HG03066 (cell line): ENCODE results near the gene ITGA6.

Experiments used
- ATAC-seq: cut with Tn5 transposase; IDR thresholded peaks from one replicate; pipeline ENCODE4 v1.9.1; 2021; ENCODE audit warnings: low read depth; ENCODE audit not compliant: unreplicated experiment

Gene ITGA6

DNA sequence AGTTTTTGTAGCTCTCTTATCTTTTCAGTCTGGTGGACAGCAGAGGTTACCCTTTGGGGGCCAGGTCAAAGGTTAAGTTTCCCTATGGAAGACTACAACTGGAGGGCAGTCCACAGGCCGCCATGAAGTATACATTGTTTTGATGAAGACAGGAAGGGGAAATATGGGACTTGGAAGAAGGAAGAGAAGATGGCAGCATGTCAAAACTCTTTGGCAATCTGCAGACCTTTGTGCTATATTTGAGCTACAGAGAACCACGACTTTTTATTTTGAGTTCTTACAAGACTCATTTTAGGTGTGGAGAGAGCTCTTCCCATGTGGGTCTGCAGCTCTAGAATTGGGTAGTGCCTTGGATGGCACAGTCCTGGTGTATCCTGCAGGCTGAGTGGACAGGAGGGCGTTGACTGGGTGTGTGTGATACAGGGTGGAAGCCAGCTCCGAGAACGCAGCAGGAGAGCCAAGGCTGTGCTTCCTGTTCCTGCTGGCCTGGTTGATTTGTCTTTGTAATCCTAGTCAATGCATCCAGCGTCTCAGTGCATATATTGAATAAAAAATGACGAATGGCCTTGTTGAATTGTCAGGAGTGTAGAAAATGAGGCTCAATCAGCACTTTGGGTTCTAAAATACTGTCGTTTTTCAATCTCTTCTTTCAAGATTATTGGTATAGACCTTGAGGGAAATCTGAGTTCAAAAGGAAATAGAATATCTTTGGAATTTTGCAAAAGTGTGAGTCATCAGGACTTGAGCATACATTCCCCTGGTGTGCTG, 11.5 kb downstream of the ITGA6 start:
- no peak for ATAC-seq

DNA sequence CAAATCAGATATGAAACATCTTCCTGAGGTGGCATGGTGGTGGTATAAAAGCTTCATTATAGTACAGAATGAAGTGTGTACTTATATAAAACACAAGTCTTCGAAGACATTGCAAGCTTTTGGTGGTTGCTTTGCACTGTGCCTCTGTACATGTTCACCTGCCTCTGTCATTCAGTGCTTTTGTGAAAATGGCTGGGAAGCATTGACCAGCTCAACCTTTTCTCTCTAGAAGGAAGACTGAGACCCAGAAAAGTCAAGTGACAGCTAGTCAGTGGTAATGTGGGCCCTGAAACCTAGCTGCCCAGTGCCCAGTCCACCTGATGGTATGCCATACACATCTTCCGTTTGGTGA, 12.1 kb downstream of the ITGA6 start:
- ATAC-seq = no peak

DNA sequence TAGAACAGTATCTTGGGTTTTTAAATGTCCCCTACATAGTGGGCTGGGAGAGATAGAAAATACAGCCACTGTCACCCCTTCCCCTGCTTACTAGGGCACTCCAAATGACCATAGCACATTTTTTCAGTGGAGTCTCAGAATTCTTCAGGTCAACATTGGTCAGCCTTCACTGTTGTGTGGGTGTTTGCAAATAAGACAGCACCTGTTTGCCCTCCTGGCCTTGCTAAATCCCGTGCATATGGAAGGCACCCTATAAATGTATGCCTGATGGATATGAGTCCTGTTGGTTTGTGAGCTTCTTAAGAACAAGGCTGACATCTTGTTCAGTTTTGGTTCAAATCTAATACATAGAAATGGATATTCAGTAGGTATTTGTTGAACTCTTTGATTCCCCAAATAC, 12.5 kb downstream of the ITGA6 start:
- no peak for ATAC-seq

DNA sequence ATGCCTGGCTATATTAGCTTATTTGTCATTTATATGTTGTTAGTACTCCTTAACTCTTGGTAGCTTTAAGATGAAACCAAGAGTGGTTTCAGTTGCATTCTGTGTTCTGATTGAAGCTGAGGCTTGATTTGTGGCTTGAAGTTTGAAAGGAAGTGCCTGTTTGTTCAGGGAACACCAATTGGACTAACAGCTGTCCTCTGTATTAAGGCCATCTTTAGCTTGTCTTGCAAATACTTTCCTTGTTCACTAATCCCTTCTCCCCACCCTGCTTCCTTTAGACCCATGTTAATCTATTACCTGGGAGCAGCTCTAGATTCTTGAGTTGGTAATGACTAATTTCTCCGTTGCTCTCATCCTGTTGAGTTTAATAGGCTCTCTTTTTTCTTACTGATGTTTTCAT, 13.4 kb downstream of the ITGA6 start:
- ATAC-seq = no peak

DNA sequence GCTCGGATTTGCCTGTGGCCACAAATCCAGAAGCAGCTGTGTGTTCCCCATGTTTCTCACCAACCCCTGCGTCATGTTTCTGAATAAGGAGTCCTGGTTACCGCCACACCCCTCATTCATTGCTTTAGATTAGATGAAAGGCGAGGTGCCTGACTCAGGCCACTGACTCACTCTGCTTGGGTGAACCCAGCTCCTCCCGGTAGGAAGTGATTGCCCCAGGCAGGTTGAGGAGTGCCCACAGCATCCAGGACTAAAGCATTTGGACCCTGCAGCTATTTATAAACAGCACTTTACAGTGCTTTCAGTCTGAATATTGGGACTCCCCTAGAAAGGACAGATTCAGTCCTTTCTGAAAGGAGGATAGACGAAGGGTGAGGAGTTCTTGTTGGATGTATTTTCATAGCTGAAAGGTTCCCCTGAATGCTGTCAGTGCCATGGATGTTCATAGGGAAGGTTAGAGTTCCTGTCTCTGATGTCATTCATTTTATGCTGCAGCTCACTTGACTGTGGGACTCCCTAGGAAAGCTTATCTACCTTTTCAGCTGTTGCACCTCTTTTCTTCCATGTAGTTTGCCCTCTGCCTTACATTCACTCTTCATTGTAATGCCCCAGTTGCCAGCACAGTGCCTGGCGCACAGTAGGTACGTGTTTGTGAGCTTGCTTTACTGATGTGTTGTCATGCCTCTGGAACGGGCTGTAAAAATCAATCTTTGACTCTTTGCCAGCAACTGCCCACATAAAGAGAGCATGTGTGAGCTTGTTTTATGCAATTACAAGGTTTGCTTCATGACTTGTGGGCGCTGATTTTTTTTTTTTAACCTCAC, 14.9 kb downstream of the ITGA6 start:
- ATAC-seq = no peak

DNA sequence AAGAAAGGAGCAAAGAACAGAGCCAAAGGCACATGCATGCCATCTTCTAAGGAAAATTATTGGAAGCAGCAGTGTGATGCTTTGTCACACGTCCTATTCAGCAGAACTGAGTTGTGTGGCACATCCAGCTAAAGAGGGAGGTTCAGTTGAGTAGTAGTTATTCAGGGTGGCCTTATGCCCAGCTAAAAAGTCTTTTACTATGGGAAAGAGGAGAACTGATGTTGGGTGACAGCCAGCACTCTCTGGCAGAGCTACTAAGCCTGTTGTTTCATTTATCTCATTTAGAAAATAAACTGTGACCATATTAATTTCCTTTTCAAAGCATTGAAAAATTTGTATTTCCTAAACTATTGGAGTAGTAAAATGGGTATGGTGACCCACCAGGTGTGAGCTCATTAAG, 18.5 kb downstream of the ITGA6 start:
- no peak for ATAC-seq

DNA sequence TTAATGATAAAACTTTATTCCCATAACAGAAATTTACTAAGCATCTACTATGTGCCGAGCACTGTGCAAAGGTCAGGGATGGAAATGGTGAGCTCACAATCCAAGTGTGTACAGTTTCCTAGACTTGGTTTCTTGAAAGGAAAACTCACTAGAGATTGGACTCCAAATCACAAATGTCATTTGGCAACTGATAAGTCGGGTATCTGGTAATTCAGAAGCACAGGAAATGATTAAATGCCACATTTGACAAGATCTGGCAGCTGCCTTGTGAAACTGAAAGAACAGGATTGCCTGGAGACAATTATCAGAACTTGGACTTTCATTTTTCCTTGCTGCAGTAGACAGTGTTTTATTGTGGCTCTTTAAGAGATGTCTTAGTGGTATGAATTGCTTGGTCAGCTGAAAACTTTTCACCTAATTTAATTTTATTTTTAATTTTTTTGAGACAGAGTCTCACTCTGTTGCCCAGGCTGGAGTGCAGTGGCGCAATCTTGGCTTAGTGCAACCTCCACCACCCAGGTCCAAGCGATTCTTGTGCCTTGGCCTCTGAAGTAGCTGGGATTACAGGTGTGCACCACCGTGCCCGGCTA, 19.2 kb downstream of the ITGA6 start:
- no peak for ATAC-seq

DNA sequence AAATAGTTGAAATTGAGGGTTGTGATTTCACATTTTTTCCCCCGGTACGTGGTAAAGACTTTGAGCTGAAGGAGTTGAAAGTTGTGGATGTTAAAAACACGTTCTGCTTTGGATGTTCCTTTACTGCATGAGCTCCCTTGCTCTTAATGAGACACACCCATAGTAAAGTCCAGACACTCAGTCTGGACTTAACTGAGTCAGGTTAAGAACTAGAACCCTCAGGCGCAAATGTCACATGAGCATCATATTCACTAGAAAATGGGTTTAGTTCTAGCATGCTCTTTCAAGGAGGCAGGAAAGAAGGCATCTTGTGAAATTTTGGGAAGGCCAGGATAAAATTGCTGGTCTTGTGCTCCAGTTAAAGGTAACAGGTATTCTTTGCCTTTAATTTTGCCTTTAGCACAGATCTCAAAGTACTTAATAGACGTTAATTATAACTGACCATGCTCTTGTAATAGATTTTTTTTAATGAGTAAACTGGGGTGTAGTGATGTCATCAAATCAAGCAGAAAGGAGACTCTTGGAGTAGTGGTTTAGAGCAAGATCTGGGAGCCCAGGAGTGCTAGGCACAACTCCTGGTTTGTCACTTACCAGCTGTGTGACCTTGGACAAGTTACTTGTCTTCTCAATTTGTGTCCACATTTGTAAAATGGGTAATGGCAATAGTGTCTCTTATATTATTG, 20.6 kb downstream of the ITGA6 start:
- no peak for ATAC-seq

DNA sequence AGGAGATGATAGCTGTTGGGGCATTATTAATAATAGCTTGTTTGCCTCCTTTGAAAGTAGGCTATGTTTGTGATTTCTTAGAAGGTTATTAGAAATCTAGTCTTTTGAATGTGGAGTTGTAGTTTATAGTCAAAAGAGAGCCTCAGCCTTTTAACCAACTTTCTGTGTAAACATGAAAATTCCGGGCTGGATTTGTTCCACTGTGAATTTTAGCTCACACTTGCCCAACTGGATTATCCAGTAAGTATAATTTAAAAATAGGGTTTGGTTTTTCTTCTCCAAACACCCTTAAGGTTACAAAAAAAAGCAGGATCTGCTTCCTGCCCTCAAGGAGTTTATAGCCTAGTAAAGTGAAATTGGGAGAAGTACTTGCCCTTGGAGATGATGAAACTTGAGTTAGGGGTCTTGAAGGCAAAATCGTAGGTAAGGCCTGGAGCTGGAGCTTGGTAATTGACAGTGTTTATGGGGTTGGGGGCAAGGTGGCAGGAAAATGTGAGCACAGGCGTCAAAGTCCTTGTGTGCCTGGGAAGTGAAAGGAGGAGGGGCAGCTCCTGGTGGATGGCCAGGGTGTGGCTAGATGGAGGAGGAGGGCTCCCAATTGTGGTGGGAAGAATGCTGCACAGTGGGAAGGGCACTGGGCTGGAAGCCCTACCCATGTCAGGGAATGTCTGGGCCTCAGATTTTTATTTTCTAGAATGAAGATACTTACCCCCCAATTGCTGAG, 21.3 kb downstream of the ITGA6 start:
- ATAC-seq = no peak

DNA sequence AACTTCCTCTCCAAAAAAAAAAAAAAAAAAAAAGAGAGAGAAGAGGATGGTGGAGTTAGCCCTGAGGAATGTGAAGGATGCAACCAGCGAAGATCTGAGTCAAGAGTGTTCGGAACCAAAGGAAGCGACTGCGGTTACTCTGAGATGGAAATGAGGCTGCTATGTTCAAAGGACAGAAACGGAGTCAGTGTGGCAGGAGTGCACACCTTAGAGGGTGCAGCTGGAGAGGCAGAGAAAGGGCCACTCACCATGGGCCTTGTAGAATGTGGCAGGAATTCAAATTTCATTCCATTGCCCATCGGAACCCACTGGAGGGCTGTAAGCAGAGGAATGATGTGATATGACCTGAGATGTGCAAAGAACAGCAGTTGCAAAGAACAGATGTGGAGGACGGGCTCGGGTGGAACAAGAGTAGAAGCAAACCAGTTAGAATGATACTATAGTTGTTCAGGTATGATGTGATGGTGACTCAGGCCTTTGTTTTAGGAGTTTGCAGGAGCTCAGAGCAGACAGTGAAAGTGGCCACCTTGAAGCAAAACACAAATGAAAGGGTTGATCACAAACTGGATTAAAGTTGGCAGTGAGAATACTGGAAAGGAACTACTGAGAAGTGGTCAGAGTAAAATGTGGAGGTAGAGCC, 22.6 kb downstream of the ITGA6 start:
- ATAC-seq = no peak

DNA sequence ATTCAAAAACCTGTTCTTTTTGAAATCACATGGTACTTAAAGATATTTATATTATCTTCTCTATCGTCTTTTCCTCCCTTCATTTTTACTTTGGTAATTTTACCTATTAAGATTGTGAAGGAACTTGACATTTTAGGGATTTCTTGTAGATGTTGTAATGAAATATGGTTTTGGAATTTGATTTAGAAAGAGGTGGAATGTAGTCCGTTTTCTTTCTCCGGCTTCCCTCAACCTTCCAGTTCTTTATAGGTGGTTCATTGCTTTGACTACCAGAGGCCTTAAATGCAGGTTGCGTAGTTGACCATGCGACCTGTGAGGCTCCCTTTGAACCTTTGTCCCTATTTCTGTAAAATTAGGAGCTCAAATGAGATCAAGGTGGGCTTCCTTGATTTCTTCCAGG, 24.5 kb downstream of the ITGA6 start:
- ATAC-seq = no peak

DNA sequence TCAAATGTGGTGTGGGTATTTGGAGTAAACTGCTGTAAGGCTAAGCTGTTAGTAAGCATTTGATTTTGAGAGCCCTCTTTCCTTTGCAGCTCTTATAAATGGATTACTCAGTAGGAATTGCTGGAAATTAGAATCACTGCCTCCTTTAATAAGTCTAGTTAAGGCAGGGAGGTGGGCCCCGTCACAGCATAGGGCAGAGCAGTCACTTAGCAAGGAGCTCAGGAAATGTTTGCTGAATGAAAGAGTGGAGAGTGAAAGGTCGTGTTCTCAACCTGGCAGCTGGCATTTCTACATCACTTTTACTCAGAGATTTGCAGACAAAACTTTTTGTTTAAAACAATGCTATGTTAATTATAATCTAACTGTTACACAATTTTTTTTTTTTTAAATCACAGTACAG, 25.5 kb downstream of the ITGA6 start:
- no peak for ATAC-seq

DNA sequence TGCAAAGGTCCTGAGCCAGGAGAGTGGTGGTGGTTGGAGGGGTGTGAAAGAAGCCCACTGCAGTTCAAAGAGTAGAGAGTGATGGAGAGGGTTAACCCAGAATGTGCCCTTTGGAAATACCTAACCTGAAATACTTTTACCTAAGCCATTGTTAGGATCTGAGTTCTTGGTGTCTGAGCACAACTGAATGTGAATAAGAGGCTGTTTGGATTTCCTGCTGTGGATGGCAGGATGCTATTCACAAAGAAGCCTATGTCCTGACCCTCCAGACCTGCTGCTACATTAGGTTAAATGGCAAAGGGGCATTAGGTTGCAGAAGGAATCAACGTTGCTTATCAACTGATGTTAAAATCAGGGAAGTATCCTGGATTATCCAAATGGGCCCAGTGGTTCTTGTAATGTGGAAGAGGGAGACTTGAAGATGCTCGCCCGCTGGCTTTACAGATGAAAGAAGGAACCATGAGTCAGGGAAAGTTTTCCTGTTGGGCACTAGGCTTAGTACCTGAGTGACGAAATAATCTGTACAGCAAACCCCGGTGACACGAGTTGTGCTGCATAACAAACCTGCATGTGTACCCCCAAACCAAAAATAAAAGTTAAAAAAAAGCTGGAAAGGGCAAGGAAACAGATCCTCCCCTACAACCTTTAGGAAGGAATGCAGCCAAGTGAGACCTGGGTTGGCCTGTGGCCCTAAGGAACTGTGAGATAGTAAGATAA, 27.2 kb downstream of the ITGA6 start:
- no peak for ATAC-seq

DNA sequence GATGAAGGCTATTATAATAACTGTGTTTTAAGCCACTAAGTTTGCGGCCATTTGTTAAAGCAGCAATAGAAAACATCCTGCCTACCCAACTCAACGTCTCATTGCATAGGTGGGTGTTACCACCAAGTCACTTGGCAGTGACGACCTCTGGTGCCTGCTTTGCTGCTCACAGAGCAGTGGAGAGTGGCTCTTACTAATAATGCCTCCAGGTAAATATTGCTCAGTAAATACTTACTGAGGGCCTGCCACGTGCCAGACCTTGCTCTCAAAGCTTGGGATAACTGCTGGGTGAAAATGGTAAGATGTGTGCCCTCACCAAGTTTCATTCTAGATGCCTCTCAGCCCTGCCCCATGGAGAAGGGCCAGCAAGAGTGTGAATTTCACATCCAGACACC, 27.7 kb downstream of the ITGA6 start:
- ATAC-seq = no peak

DNA sequence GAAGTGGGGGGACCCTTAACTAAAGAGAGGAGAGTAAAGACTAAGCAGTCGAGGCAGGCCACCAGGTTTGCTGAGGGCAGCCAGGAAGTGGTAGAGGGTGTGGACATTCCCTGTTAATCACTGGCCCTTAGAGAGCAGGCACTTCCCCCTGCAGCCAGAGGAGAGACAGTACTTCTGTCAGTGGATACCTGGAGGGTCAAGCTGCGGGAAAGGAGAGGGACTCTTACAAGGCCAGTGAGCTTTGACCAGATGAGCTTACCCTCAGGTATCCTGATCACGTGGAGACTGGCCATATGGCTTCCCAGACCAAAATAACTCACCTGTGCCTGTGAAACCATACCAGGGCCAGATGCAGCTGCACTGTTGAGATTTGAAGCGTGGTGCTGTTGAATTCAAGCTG, 28.6 kb downstream of the ITGA6 start:
- ATAC-seq = no peak

DNA sequence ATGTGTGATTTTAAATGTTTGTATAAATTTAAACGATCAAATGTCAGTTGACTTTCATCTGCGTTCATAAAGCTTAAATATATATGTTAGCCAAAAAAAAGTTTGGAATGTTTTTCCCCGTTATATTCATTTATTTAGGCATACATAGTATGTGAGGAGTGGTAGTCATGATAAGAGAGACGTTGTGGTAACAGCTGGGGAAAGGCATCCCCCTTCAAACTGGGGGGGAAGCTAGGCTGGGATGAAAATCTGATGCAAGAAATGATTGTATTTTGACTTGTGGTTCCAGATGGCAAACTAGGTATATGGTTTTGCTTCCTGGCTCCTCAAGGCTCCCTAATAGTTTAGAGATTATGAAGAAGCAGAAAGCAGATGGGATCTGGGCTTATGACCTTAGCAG, 30.1 kb downstream of the ITGA6 start:
- no peak for ATAC-seq

DNA sequence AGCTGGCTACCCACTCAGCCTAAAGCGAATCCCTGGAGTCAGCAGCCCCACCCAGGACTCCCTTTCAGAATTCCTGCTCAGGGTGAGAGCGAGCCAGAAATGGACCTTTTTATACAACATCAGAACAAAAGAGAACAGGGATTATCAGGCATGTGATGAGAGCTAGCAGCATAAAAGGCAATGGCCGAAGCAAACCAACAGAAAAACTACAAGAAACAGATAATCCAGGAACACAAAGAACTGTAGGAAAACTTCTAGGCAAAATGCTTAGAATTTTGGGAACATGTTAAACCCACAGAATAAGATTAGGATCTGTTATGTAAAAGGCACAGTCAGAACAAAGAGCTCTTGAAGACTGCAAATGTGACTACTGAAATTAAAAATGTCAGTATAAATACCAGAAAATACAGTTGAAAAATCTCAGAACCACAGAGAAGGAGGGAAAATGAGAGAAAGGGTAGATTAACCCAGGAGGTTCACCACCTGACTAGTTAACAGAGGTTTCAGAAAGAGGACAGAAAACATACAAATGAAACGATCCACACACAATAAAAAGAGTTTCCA, 31.3 kb downstream of the ITGA6 start:
- ATAC-seq = no peak

DNA sequence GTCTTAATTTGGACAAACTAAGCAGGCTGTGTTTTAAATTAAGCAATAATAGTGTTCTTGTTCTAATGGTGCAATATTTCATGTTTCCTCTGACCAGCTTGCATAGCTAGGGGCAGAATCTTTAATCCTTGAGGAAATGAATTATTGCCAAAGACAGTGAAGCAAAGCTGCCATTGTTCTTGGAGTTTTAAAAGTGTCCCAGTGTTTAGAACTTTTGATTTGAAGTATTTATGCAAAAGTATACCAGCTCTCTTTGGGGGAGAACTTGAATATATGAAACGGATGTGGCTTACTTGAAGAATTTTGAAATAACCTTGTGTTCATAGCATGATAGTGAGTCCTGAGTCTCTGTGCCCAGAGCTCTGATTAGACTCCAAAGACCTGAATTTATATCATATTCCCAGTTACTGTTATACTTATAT, 33.4 kb downstream of the ITGA6 start:
- no peak for ATAC-seq
